C4-2B (cell line): ENCODE results near the gene PCDH9.

ENCODE experiments used
- CTCF ChIP-seq: fragments of 450-650 bp; conservative IDR thresholded peaks from 2 replicates; pipeline ENCODE4 v1.5.1; 2017; ENCODE audit warnings: mild to moderate bottlenecking
- ZFX ChIP-seq: fragments of 450-650 bp; IDR thresholded peaks from 2 replicates; pipeline ENCODE4 v1.6.1; 2017

- TF ChIP-seq CTCF (no peak), ZFX (no peak)
Observed at GRCh38 chr13:66519259-66519658, 710.9 kb downstream of the PCDH9 start.
